GM19455 (cell line): Measurements from ENCODE around the gene ZFTA.

Source experiments
- ATAC-seq: cut with Tn5 transposase; IDR thresholded peaks from one replicate; pipeline ENCODE4 v1.9.1; 2021; ENCODE audit not compliant: unreplicated experiment

The ZFTA gene

GRCh38 chr11:63756919-63757761, 11.4 kb downstream of the ZFTA start:
- no peak for ATAC-seq

- ATAC-seq: no peak
These were observed 19.0 kb downstream of the ZFTA start for GRCh38 chr11:63749624-63750023.

- no peak for ATAC-seq
These were observed 21.6 kb downstream of the ZFTA start for GRCh38 chr11:63747011-63747410.

DNA sequence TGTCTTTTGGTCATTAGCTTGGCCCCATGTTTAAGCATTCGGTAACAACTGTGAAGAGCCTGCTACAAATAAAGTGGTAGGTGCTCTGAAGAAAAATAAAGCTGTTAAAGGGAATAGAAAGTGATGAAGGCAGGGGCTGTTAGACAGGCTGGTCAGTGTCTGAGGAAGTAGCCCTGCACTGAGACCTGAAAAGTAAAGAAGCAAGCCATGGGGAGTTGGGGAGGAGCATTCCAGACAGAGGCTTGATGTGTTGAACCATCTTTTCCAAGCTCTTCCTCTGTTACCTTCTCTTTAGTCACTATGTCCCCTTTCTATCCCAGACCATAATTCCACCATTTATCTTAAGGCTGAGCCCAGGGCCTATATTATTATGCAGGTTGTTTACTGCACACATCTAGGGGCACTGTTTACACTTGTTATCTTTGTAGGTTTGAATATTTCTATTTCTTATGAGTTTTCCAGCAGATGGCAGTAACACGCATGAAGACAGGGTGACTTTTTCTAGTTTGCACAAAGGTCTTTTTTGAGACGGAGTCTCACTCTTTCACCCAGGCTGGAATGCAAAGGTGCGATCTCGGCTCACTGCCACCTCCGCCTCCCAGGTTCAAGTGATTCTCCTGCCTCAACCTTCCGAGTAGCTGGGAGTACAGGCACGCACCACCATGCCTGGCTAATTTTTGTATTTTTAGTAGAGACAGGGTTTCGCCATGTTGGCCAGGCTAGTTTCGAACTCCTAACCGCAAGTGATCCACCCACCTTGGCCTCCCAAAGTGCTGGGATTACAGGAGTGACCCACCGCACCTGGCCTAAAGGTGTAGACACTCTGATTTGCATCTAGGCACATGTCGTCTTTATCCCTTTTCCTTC, 23.0 kb downstream of the ZFTA start:
- ATAC-seq: no peak

DNA sequence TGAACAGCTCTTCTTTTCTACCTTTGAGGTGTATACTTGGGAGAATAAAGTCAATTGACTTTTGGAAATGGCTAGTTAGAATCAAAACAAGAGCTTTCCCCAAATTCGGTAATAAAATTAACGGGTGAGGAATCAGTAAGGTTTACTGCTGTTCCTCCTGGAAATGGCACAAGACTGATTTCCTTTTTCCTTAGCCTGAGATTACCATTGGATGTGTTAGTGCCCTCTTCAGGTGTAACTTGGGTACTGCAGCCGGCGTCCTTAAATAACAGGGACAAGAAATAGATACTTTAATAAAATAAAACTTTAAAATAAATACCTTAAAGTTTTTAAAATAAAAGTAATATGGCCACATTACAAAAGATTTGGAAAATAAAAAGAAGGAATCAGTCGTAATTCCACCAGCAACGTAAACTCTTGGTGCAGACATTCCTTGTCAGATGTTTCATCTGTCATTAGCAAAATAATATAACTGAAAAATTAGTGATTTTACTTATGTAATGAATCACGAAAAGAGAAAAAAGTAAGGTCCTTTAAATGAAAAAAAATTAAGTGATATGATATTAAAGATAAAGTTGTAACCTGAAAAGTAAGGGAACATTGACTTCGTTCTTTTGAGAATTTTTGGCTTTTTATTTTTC, 29.7 kb downstream of the ZFTA start:
- no peak for ATAC-seq

DNA sequence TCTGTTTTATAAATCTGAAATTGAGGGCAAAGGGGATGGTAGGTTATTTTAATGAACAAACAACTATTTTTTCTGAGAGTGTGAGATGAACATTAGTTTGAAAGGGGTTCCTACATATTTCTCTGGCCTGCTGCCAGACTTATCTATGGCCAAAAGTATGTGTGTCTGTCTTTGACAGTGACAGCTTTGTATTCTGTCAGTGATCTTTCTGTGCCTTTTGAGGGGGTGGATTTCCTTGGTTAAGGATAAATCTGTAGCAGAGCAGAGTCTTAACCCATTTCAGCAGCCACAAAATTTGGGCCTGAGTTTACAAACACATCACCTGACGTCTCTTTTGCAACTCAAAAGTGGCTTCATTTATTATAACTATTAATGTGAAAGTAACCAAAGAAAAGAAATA, 30.9 kb downstream of the ZFTA start:
- ATAC-seq: no peak

- ATAC-seq: no peak
These were observed 31.7 kb downstream of the ZFTA start for GRCh38 chr11:63736864-63737263.

DNA sequence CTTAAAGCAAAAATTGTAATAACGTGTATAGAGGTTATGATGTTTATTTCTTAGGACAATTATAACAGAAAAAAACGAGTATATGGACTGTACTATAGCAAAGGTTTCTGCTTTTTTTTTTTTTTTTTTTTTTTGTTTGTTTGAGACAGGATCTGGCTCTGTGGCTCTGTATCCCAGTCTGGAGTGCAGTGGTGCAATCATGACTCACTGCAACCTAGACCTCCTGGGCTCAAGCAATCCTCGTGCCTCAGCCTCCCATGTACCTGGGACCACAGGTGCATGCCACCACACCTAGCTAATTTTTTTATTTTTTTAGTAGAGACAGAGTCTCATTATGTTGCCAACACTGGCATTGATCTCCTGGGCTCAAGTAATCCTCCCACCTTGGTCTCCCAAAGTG, 39.2 kb downstream of the ZFTA start:
- no peak for ATAC-seq

- ATAC-seq: no peak
These were observed 48.0 kb downstream of the ZFTA start for GRCh38 chr11:63720611-63721010.

- no peak for ATAC-seq
These were observed 48.6 kb downstream of the ZFTA start for GRCh38 chr11:63719987-63720386.

GRCh38 chr11:63719001-63719400, 49.6 kb downstream of the ZFTA start:
- ATAC-seq: no peak
